Stimulated activated effector memory CD8-positive, alpha-beta T cell treated with anti-CD3 and anti-CD28 coated beads, Interleukin-12 subunit alpha, Interleukin-12 subunit beta, amount 100 ng/mL, for 72 hours (primary cell): ENCODE results near the gene PTPN6.

ENCODE experiments used
- ATAC-seq: fragments of 150-1000 bp; cut with Tn5 transposase; 2 replicates; pipeline ENCODE4 v1.10.0; 2021
- DNase-seq, 2 donors: peaks; one replicate each; pipeline ENCODE4 v3.0.0; 2021 to 2022; ENCODE audit warnings: low spot score in 2 of 2
- H3K27ac Mint-ChIP-seq: one replicate; pipeline ENCODE4 v1.8.0; 2022; ENCODE audit warnings: mild to moderate bottlenecking, mixed read lengths
- H3K36me3 Mint-ChIP-seq: one replicate; pipeline ENCODE4 v1.8.0; 2022; ENCODE audit warnings: mild to moderate bottlenecking, mixed read lengths
- H3K4me1 Mint-ChIP-seq: one replicate; pipeline ENCODE4 v1.8.0; 2022; ENCODE audit warnings: mixed read lengths
- H3K4me3 Mint-ChIP-seq: one replicate; pipeline ENCODE4 v1.8.0; 2022; ENCODE audit warnings: mild to moderate bottlenecking, mixed read lengths
- H3K9me3 Mint-ChIP-seq: one replicate; pipeline ENCODE4 v1.8.0; 2022; ENCODE audit warnings: mixed read lengths

Gene PTPN6

DNA sequence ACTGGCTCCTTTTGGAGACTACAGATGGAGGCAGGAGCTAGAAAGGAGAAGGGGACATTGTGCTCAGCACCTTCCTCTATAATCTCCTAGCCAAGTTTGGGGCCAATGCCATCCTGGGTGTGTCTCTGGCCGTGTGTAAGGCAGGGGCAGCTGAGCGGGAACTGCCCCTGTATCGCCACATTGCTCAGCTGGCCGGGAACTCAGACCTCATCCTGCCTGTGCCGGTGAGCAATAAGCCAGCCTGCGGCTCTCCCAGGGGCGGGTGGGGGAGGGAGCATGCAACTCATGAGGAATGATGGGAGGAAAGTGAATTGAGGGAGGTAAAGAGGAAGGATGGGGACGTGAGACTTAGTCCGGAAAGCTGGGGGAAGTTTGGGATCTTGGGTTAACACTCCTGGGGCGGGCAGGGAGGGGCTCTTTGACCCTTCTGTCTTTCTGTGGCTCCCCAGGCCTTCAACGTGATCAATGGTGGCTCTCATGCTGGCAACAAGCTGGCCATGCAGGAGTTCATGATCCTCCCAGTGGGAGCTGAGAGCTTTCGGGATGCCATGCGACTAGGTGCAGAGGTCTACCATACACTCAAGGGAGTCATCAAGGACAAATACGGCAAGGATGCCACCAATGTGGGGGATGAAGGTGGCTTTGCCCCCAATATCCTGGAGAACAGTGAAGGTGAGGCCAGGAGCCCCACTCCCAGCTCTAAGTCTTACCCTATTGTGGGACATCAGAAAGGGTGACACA lies 33.5 kb upstream of the PTPN6 start:
- no peak for ATAC-seq
- DNase-seq, result no peak
- H3K4me3 Mint-ChIP-seq, result no peak overlapping the region
- H3K4me1 Mint-ChIP-seq, result peaks cover 60% of the 10 kb centered on the region
- peaks cover 93% of the 10 kb centered on the region for H3K36me3 Mint-ChIP-seq
- H3K9me3 Mint-ChIP-seq, result no peaks in the 10 kb centered on the region
- H3K27ac Mint-ChIP-seq, result peak overlapping the region; percentile 95

DNA sequence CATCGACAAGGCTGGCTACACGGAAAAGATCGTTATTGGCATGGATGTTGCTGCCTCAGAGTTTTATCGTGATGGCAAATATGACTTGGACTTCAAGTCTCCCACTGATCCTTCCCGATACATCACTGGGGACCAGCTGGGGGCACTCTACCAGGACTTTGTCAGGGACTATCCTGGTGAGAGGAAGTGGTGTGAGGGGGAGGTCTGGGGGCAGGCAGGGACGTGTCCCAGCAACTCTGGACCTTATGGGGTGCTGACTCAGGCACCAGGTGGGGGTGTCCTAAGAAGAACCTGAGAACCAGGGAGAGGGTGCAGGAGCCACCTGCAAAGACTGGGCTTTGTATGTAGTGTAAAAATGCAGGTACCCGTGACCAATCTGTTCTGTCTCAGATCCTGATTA lies 31.6 kb upstream of the PTPN6 start:
- Mint-ChIP-seq H3K4me3 (no peak overlapping the region), H3K27ac (peak overlapping the region; percentile 58), H3K36me3 (peaks cover 100% of the 10 kb centered on the region), H3K9me3 (no peaks in the 10 kb centered on the region), H3K4me1 (peaks cover 70% of the 10 kb centered on the region)
- DNase-seq (no peak), ATAC-seq (no peak)

DNA sequence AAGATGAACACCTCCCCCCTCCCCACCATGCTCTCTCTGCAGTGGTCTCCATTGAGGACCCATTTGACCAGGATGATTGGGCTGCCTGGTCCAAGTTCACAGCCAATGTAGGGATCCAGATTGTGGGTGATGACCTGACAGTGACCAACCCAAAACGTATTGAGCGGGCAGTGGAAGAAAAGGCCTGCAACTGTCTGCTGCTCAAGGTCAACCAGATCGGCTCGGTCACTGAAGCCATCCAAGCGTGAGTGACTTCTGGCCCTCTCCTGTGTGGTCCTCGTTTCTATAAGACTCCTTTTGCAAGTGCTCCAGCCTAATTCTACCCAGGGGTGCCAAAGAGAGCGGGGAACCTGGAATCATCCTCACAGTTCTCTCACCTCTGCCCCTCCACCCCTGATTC lies 29.6 kb upstream of the PTPN6 start:
- H3K27ac Mint-ChIP-seq, result peak overlapping the region; percentile 61
- ATAC-seq, result no peak
- no peaks in the 10 kb centered on the region for H3K9me3 Mint-ChIP-seq
- H3K4me3 Mint-ChIP-seq, result no peak overlapping the region
- peaks cover 69% of the 10 kb centered on the region for H3K4me1 Mint-ChIP-seq
- DNase-seq, result no peak
- H3K36me3 Mint-ChIP-seq, result peaks cover 100% of the 10 kb centered on the region

DNA sequence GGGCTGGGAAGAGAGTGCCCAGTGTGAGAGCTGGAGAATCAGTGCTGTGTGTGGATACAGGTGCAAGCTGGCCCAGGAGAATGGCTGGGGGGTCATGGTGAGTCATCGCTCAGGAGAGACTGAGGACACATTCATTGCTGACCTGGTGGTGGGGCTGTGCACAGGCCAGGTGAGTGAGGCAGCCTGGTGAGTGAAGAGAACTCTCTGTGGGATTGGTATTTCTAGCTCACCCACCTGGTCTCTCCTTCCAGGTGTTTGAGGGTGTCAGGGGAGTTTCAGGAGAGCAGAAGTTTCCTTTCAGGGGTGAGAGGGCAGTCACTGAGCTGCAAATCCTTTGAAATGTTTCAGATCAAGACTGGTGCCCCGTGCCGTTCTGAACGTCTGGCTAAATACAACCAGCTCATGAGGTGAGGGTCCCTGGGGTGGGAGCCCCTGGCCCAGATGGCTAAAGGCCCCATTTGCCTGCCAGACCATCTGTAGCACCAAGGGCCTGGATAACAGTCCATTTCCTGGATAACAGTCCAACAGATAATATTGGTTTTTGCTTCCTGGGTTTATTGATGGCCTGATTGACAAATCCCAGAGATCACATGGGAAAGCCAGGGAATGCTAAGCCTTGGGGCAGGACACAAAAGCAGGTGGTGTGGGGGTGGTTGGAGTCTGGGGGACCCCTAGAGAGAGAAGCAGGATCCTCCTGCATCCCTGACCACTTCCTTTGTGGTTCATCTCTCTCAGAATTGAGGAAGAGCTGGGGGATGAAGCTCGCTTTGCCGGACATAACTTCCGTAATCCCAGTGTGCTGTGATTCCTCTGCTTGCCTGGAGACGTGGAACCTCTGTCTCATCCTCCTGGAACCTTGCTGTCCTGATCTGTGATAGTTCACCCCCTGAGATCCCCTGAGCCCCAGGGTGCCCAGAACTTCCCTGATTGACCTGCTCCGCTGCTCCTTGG lies 28.9 kb upstream of the PTPN6 start:
- Mint-ChIP-seq H3K9me3 (no peaks in the 10 kb centered on the region), H3K4me1 (peaks cover 69% of the 10 kb centered on the region), H3K27ac (peak overlapping the region; percentile 61), H3K36me3 (peaks cover 100% of the 10 kb centered on the region), H3K4me3 (peak overlapping the region; percentile 4)
- DNase-seq (no peak), ATAC-seq (no peak)

DNA sequence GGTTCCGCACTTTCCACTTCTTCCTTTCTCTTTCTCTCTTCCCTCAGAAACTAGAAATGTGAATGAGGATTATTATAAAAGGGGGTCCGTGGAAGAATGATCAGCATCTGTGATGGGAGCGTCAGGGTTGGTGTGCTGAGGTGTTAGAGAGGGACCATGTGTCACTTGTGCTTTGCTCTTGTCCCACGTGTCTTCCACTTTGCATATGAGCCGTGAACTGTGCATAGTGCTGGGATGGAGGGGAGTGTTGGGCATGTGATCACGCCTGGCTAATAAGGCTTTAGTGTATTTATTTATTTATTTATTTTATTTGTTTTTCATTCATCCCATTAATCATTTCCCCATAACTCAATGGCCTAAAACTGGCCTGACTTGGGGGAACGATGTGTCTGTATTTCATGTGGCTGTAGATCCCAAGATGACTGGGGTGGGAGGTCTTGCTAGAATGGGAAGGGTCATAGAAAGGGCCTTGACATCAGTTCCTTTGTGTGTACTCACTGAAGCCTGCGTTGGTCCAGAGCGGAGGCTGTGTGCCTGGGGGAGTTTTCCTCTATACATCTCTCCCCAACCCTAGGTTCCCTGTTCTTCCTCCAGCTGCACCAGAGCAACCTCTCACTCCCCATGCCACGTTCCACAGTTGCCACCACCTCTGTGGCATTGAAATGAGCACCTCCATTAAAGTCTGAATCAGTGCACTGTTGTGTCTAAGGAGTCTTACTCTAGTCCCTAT lies 28.0 kb upstream of the PTPN6 start:
- DNase-seq (no peak), ATAC-seq (no peak)
- Mint-ChIP-seq H3K4me3 (peak overlapping the region; percentile 4), H3K4me1 (peaks cover 69% of the 10 kb centered on the region), H3K9me3 (no peaks in the 10 kb centered on the region), H3K27ac (peak overlapping the region; percentile 96), H3K36me3 (peaks cover 95% of the 10 kb centered on the region)

DNA sequence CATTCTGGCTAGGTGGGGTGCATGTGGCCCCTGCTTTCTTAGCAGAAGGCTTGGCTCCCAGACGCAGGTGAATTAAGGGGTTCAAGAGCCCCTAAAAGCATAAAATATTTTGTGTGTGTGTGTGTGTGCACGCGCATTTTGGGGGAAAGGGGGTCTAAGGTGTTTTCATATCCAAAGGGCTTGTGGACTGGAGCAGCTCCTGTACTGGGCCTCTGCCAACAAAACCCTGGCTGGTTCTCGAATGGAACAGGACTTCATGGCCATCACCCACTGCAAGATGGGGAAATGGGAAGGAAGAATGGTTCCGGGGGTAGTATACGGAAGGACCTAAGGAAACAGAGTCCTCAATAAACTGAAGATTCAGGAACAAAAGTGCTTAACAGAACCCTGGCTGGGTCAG lies 27.3 kb upstream of the PTPN6 start:
- H3K4me1 Mint-ChIP-seq, result peaks cover 74% of the 10 kb centered on the region
- no peak for DNase-seq
- peak overlapping the region; percentile 57 for H3K4me3 Mint-ChIP-seq
- peak overlapping the region; percentile 96 for H3K27ac Mint-ChIP-seq
- no peaks in the 10 kb centered on the region for H3K9me3 Mint-ChIP-seq
- no peak for ATAC-seq
- peaks cover 94% of the 10 kb centered on the region for H3K36me3 Mint-ChIP-seq

DNA sequence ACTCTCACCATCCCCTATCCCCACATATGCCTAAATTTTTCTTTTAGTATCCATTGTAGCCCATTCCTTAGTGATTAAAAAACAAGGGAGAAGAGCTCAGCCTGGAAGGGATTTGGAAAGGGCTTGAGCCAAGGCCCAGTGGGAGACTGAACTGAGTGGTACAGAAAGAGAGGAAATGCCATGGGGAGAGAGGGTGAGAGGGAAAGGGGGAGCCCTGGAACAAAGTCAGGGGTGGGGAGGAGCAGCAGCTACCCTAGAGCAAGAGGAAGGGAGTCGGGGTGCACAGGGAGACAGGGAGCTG lies 26.0 kb upstream of the PTPN6 start:
- no peaks in the 10 kb centered on the region for H3K9me3 Mint-ChIP-seq
- peak overlapping the region; percentile 96 for H3K27ac Mint-ChIP-seq
- no peak for DNase-seq
- H3K4me3 Mint-ChIP-seq, result peak overlapping the region; percentile 57
- H3K36me3 Mint-ChIP-seq, result peaks cover 92% of the 10 kb centered on the region
- H3K4me1 Mint-ChIP-seq, result peaks cover 76% of the 10 kb centered on the region
- no peak for ATAC-seq

DNA sequence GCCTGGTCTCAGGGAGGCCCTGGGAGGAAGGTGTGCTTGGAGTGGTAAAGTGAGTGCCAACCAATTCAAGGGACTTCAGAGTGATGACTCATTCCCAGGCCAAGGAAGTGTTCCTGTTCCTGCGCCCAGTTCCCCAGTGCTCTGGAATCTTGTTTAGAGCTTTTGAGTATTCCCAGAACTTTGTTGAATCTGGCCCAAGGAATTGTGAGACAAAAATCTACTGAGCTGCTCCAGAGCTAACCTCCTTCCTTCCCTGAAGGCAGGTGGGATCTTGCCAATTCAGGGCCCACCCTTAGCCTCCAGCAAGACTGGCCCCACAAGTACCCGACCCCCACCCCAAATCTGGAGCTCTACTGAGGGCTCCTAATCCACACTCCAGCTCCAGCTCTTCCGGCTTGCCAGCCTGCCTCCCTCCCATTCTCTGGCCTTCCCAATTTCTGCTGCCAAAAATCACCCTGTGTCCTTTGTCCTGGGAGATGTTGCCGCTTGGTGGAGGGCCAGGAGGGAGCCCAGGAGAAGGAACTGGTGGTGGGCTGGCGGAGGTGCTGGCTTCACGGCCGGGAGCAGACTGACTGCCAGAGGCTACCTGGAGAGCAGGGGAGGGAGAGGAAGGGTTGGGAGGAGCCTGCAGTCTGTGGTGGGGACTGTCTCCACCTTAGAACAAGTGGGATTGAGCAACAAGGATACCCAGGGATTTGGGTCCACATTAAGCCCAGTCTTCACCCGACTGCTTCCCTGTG lies 25.4 kb upstream of the PTPN6 start:
- DNase-seq (no peak), ATAC-seq (no peak)
- peaks cover 87% of the 10 kb centered on the region for H3K36me3 Mint-ChIP-seq
- peak overlapping the region; percentile 82 for H3K4me3 Mint-ChIP-seq
- H3K4me1 Mint-ChIP-seq, result peaks cover 76% of the 10 kb centered on the region
- no peaks in the 10 kb centered on the region for H3K9me3 Mint-ChIP-seq
- peak overlapping the region; percentile 96 for H3K27ac Mint-ChIP-seq

DNA sequence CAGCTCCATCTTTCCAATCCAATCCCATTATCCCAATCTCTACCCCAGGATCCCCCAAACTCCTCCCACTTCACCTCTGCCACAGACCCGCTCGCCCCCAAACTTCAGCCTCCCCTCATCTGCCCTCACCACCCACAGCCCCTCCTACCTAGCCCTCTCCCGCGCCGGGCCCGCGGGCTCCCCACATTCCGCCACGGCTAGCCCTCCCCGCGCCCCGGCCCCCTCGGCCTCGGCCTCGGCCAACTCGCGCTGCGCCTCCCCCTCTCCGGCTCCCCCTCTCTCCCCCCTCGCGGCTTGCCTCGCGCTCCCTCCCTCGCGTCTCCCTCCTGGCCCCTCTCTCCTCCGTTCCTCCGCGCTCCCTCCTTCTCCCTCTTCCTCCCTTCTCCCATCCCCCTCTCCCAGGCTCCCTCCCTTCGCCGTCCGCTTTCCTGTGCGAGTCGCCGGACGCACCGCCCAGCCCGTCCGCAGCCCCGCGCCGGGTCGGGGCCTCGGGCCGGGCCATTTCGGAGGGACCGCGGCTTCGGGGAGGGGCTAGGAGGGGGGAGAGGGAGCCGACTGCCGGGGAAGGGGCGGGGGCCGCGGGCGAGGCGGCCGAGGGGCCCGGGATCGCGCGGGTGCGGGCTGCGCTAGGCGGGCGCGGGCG lies 23.7 kb upstream of the PTPN6 start, which contains the start of gene ATN1:
Gene ATN1, plus strand, starts transcription at position 581 of the 643 bp plus-strand sequence. CDS start 6,043 bp downstream, outside the sequence.
- Mint-ChIP-seq H3K4me3 (peak within 1 kb of the TSS; percentile 89), H3K9me3 (no peaks in the 10 kb centered on the region), H3K36me3 (peaks cover 79% of the 10 kb centered on the region), H3K27ac (peak within 1 kb of the TSS; percentile 96), H3K4me1 (peaks cover 78% of the 10 kb centered on the region)
- ATAC-seq, result peak; percentile 50
- peak; percentile 36 to 79 for DNase-seq

DNA sequence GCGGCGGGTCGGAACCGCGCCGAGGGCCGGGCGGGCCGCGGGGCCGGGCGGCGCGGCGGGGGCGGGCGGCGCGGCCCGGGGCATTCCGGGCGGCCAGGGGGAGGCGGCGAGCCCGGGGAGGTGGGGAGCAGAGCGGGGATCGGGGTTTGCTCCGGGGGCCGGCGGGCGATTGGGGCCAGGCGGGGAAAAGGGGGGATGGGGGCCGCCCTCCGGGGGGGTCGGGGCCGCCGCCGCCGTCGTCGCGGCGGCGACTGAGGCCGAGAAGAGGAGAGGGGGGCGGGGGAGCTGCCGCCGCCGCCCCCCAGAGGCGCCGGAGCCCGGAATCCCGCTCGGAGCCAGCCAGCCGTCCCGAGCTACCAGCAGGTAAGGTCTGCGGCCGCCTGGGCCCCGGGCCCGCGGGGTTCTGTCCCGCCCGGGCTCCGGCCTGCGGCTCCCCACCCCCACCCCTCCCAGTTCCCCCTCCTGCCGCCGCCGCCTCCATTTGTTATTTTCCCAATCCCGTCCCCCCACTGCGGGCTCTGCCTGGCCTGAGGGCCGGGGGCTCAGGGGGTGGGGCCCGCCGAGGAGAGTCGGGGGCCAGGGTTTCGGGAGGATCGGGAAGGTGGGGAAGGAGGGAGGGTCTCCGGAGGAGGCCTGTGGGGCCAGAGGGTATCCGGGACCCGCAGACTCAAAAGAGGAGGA lies 23.0 kb upstream of the PTPN6 start:
- Mint-ChIP-seq H3K4me1 (peaks cover 76% of the 10 kb centered on the region), H3K27ac (peak overlapping the region; percentile 96), H3K36me3 (peaks cover 77% of the 10 kb centered on the region), H3K4me3 (peak overlapping the region; percentile 89), H3K9me3 (no peaks in the 10 kb centered on the region)
- no peak for DNase-seq
- peak; percentile 1 for ATAC-seq

DNA sequence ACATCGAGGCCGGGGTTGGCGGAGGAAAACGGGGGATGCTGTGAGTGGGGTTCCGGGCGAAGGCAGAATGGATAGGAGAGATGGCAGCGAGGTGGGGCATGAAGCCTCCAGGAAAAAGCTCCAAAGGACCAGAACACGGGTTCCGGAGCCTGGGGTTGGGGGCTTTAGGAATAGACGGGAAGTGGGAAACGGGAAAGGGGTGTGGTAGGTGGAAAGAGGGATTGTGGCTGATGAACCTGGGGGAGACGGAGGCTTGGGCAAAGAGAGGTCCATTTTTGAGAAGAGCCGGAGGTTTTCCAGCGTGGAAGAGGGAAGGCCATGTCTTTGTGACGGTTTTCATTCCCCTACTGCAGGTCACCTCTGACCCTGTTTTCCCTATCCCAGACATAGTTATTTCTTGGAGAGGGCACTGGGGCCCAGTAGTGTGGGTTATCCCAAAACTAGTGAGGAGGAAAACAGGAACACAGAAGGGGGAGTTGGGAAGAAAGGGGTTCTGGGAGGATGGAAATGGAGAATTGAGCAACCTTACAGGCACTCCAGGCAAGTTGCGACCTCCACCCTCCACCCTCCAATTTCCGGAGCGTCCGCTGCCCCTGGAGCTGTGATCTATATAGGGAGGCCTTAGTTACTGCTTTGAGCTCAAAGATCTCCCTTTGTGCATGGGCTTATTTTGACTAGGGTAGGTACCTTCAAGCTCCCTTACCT lies 22.3 kb upstream of the PTPN6 start:
- peaks cover 77% of the 10 kb centered on the region for H3K36me3 Mint-ChIP-seq
- peak overlapping the region; percentile 89 for H3K4me3 Mint-ChIP-seq
- H3K9me3 Mint-ChIP-seq, result no peaks in the 10 kb centered on the region
- ATAC-seq, result no peak
- peak overlapping the region; percentile 95 for H3K27ac Mint-ChIP-seq
- DNase-seq, result no peak
- H3K4me1 Mint-ChIP-seq, result peaks cover 72% of the 10 kb centered on the region

DNA sequence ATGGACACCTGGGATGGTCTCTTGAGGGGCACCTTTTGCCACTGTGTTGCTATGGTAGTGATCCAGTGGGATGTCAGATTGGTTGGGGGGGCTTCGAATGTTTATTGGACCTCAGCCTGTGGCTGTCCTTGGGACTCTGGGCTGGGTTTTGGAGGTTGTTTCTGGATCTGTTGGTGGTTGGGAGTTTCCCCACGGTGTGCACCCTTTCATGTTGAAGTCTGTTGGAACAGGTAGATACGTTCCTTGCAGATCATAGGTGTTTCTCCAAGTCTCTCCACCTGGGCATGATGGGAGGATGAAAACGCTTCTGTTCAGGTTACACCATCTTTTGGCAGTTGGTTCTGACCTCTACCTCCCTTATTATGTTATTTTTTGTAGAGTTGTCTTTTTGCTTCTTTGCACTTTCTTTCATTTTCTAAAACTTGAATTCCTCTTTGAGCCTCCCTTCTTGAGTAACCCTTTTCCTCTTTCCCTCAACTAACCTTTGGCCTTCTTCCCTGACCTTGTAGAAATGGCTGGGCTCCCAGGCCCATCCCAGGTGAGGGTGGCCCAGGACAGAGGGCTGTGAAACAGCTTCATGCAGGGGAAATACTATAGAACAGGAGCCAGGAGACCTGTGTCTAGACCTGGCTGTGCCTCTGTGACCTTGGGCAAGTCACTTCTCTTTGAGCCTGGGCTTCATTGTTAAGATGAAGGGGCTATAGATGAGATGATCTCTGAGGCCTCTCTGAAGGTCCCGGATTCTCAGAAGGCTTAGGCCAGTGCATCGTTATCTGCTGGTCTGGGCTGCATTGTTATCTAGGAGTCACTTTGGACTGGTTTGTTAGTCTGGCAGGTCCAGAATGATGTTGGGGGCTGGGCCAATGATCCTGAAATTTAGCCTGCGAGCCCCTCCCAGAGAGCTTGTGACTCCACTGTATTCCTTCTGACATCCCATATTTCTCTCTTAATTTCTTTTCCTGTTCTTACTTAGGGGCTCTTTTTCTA lies 21.4 kb upstream of the PTPN6 start:
- Mint-ChIP-seq H3K27ac (peak overlapping the region; percentile 95), H3K4me1 (peaks cover 72% of the 10 kb centered on the region)

More for the DNA sequence above, 21.4 kb upstream of the PTPN6 start:
- no peak for ATAC-seq
- Mint-ChIP-seq H3K9me3 (no peaks in the 10 kb centered on the region), H3K36me3 (peaks cover 77% of the 10 kb centered on the region), H3K4me3 (peak overlapping the region; percentile 89)
- DNase-seq, result no peak
